Mucosa of rectum (tissue), 2 donors: Measurements from ENCODE around the gene RHBDD3.

ENCODE experiments used
- H3K27ac ChIP-seq, 2 donors: one replicate each; pipeline ENCODE4 v1.7.0; 2013; ENCODE audit warnings: inconsistent platforms in 2 of 2, low read depth in 2 of 2, low read length in 2 of 2
- H3K27me3 ChIP-seq, 2 donors: one replicate each; pipeline ENCODE4 v1.7.0; 2013; ENCODE audit warnings: low read length in 2 of 2; ENCODE audit not compliant: control insufficient read depth in 2 of 2, insufficient read depth in 2 of 2
- H3K36me3 ChIP-seq, 2 donors: one replicate each; pipeline ENCODE4 v1.7.0; 2013; ENCODE audit warnings: low read length in 2 of 2; ENCODE audit not compliant: control insufficient read depth in 2 of 2, insufficient read depth in 2 of 2
- H3K4me1 ChIP-seq, 2 donors: one replicate each; pipeline ENCODE4 v1.7.0; 2013; ENCODE audit warnings: low read length in 2 of 2, mild to moderate bottlenecking in 1 of 2; ENCODE audit not compliant: control insufficient read depth in 2 of 2, insufficient read depth in 2 of 2
- H3K4me3 ChIP-seq, 2 donors: one replicate each; pipeline ENCODE4 v1.7.0; 2013; ENCODE audit warnings: low read length in 2 of 2
- H3K9ac ChIP-seq, 2 donors: one replicate each; pipeline ENCODE4 v1.7.0; 2013; ENCODE audit warnings: low read length in 2 of 2, low read depth in 1 of 2, mild to moderate bottlenecking in 1 of 2
- H3K9me3 ChIP-seq, 2 donors: one replicate each; pipeline ENCODE4 v1.7.0; 2013; ENCODE audit warnings: low read length in 2 of 2; ENCODE audit not compliant: control insufficient read depth in 2 of 2
- donor health status: healthy.
- donor health status: Normal muscosa, but diverticular disease.

The RHBDD3 gene

GRCh38 chr22:29267858-29268510 is at the start of gene RHBDD3, which contains the start of gene EWSR1:
Gene RHBDD3, minus strand, starts transcription at chr22:29267981. Its CDS starts 2,355 bp downstream, at chr22:29265626.
Gene EWSR1, plus strand, starts transcription at chr22:29268268. Its CDS starts 69 bp downstream, at chr22:29268337.
- Histone ChIP-seq H3K9ac (peak within 1 kb of the TSS; percentile 99), H3K9me3 (no peaks in the 10 kb centered on the region), H3K27ac (peak within 1 kb of the TSS; percentile 98), H3K4me3 (peak within 1 kb of the TSS; percentile 95 to 96), H3K27me3 (no peaks in the 10 kb centered on the region), H3K4me1 (peaks cover 30 to 39% of the 10 kb centered on the region in 2 donors), H3K36me3 (peaks cover 11 to 31% of the 10 kb centered on the region in 2 donors)

GRCh38 chr22:29316141-29316828 is 48.5 kb upstream of the RHBDD3 start:
- no peaks in the 10 kb centered on the region for H3K9me3 ChIP-seq
- H3K27ac ChIP-seq = no peak overlapping the region
- no peak overlapping the region for H3K9ac ChIP-seq
- no peaks in the 10 kb centered on the region for H3K36me3 ChIP-seq
- peaks cover 22 to 32% of the 10 kb centered on the region in 2 donors for H3K4me1 ChIP-seq
- peaks cover 14 to 22% of the 10 kb centered on the region in 2 donors for H3K27me3 ChIP-seq
- no peak overlapping the region for H3K4me3 ChIP-seq

GRCh38 chr22:29315286-29316140 is 47.7 kb upstream of the RHBDD3 start, which contains the start of gene RASL10A:
Gene RASL10A, minus strand, starts transcription at chr22:29315697. Its CDS starts 451 bp downstream, at chr22:29315246.
- H3K27me3 ChIP-seq = peaks cover 14 to 22% of the 10 kb centered on the region in 2 donors
- peaks cover 30 to 39% of the 10 kb centered on the region in 2 donors for H3K4me1 ChIP-seq
- no peaks in the 10 kb centered on the region for H3K9me3 ChIP-seq
- H3K4me3 ChIP-seq = peak within 1 kb of the TSS; percentile 1 to 22
- no peaks in the 10 kb centered on the region for H3K36me3 ChIP-seq
- H3K9ac ChIP-seq = peak within 1 kb of the TSS in 1 of 2 donors; percentile 16
- no peak within 1 kb of the TSS for H3K27ac ChIP-seq

- H3K27me3 ChIP-seq = peaks cover 14 to 22% of the 10 kb centered on the region in 2 donors
- no peaks in the 10 kb centered on the region for H3K9me3 ChIP-seq
- peak overlapping the region; percentile 1 to 22 for H3K4me3 ChIP-seq
- no peak overlapping the region for H3K27ac ChIP-seq
- H3K4me1 ChIP-seq = peaks cover 36 to 45% of the 10 kb centered on the region in 2 donors
- H3K9ac ChIP-seq = peak overlapping the region in 1 of 2 donors; percentile 16
- no peaks in the 10 kb centered on the region for H3K36me3 ChIP-seq
These were observed 46.9 kb upstream of the RHBDD3 start for GRCh38 chr22:29314537-29315285.

- H3K4me1 ChIP-seq = peaks cover 45 to 54% of the 10 kb centered on the region in 2 donors
- H3K27ac ChIP-seq = no peak overlapping the region
- peak overlapping the region; percentile 6 to 26 for H3K4me3 ChIP-seq
- no peaks in the 10 kb centered on the region for H3K9me3 ChIP-seq
- peaks cover 14 to 22% of the 10 kb centered on the region in 2 donors for H3K27me3 ChIP-seq
- H3K36me3 ChIP-seq = no peaks in the 10 kb centered on the region
- no peak overlapping the region for H3K9ac ChIP-seq
These were observed 46.0 kb upstream of the RHBDD3 start for GRCh38 chr22:29313576-29314466.

GRCh38 chr22:29313126-29313575 is 45.4 kb upstream of the RHBDD3 start:
- Histone ChIP-seq H3K9ac (no peak overlapping the region), H3K4me3 (no peak overlapping the region), H3K27ac (no peak overlapping the region), H3K36me3 (no peaks in the 10 kb centered on the region), H3K9me3 (no peaks in the 10 kb centered on the region), H3K4me1 (peaks cover 51 to 61% of the 10 kb centered on the region in 2 donors), H3K27me3 (peaks cover 14 to 22% of the 10 kb centered on the region in 2 donors)

- Histone ChIP-seq H3K9me3 (no peaks in the 10 kb centered on the region), H3K27me3 (peaks cover 14 to 22% of the 10 kb centered on the region in 2 donors), H3K9ac (no peak overlapping the region), H3K4me3 (no peak overlapping the region), H3K27ac (peak overlapping the region in 1 of 2 donors; percentile 16), H3K4me1 (peaks cover 58 to 65% of the 10 kb centered on the region in 2 donors), H3K36me3 (no peaks in the 10 kb centered on the region)
These were observed 44.7 kb upstream of the RHBDD3 start for GRCh38 chr22:29312218-29313125.

GRCh38 chr22:29311464-29312217 is 43.9 kb upstream of the RHBDD3 start:
- no peak overlapping the region for H3K9ac ChIP-seq
- peaks cover 10 to 20% of the 10 kb centered on the region in 2 donors for H3K27me3 ChIP-seq
- H3K4me3 ChIP-seq = peak overlapping the region; percentile 40 to 41
- no peaks in the 10 kb centered on the region for H3K36me3 ChIP-seq
- H3K27ac ChIP-seq = peak overlapping the region; percentile 16 to 27
- peaks cover 62 to 65% of the 10 kb centered on the region in 2 donors for H3K4me1 ChIP-seq
- no peaks in the 10 kb centered on the region for H3K9me3 ChIP-seq
